Neural cell (in vitro differentiated cells): ENCODE results near the gene PRPH. TPM values are rescaled to one million over a fixed set of nuclear protein-coding genes. Genes with fewer than 3 reads are reported as not detected.

Source experiments
- H2AFZ ChIP-seq: fragments of 200-600, 300-800 bp; sonication (generic), shearing (Covaris generic); 2 replicates; pipeline ENCODE4 v1.6.0; 2014; ENCODE audit warnings: low read depth, mild to moderate bottlenecking, antibody characterized with exemption, low read length, moderate library complexity
- H3F3A ChIP-seq: fragments of 200-600 bp; shearing (Covaris generic); 2 replicates; pipeline ENCODE4 v1.6.1; 2016; ENCODE audit warnings: mild to moderate bottlenecking, moderate library complexity, mixed read lengths, antibody characterized with exemption, low read length; ENCODE audit not compliant: insufficient read depth, poor library complexity, severe bottlenecking
- H3K27ac ChIP-seq: fragments of 200-600, 300-800 bp; sonication (generic), shearing (Covaris generic); 2 replicates; pipeline ENCODE4 v1.5.1; 2014; ENCODE audit warnings: mild to moderate bottlenecking, low read length, moderate library complexity
- H3K27me3 ChIP-seq: fragments of 300-800, 200-600 bp; sonication (generic), shearing (Covaris generic); 2 replicates; pipeline ENCODE4 v1.6.0; 2014; ENCODE audit warnings: mild to moderate bottlenecking, low read depth, low read length, moderate library complexity; ENCODE audit not compliant: insufficient read depth
- H3K36me3 ChIP-seq: fragments of 300-800, 200-600 bp; sonication (generic), shearing (Covaris generic); 2 replicates; pipeline ENCODE4 v1.5.1; 2014; ENCODE audit warnings: mild to moderate bottlenecking, antibody characterized with exemption, low read length, moderate library complexity; ENCODE audit not compliant: insufficient read depth
- H3K4me2 ChIP-seq: fragments of 300-800, 200-600 bp; sonication (generic), shearing (Covaris generic); 2 replicates; pipeline ENCODE4 v1.6.0; 2014; ENCODE audit warnings: mild to moderate bottlenecking, low read length
- H3K4me3 ChIP-seq: fragments of 300-800, 200-600 bp; sonication (generic), shearing (Covaris generic); 2 replicates; pipeline ENCODE4 v1.5.1; 2014; ENCODE audit warnings: mild to moderate bottlenecking, low read length, moderate library complexity
- H3K79me2 ChIP-seq: fragments of 200-600 bp; shearing (Covaris generic); replicated peaks from 2 replicates; pipeline ENCODE4 v1.6.0; 2014; ENCODE audit warnings: mild to moderate bottlenecking, low read length, moderate library complexity; ENCODE audit not compliant: insufficient read depth
- H3K9ac ChIP-seq: fragments of 300-800, 200-600 bp; sonication (generic), shearing (Covaris generic); 2 replicates; pipeline ENCODE4 v1.6.1; 2016; ENCODE audit warnings: mild to moderate bottlenecking, low read length, mixed read lengths
- H3K9me2 ChIP-seq: fragments of 200-600 bp; shearing (Covaris generic); 2 replicates; pipeline ENCODE4 v1.6.1; 2016; ENCODE audit warnings: mild to moderate bottlenecking, low read length, mixed read lengths; ENCODE audit not compliant: insufficient read depth
- H3K9me3 ChIP-seq: fragments of 200-600, 300-800 bp; sonication (generic), shearing (Covaris generic); 2 replicates; pipeline ENCODE4 v1.6.1; 2016; ENCODE audit warnings: mild to moderate bottlenecking, mixed run types, low read length, moderate library complexity, mixed read lengths
- H4K20me1 ChIP-seq: fragments of 200-600 bp; shearing (Covaris generic); 2 replicates; pipeline ENCODE4 v1.6.1; 2016; ENCODE audit warnings: mild to moderate bottlenecking, mixed run types; ENCODE audit not compliant: insufficient read depth
- CTCF ChIP-seq: fragments of 450-650 bp; IDR thresholded peaks from 2 replicates; pipeline ENCODE4 v1.5.1; 2014; ENCODE audit warnings: antibody characterized with exemption, mild to moderate bottlenecking, moderate library complexity; ENCODE audit not compliant: poor library complexity, severe bottlenecking
- EP300 ChIP-seq: fragments of 450-650 bp; conservative IDR thresholded peaks from 2 replicates; pipeline ENCODE4 v1.6.1; 2014; ENCODE audit warnings: antibody characterized with exemption, mild to moderate bottlenecking, moderate library complexity; ENCODE audit not compliant: poor library complexity, severe bottlenecking
- EZH2 ChIP-seq: fragments of 200-600, 300-800 bp; shearing (Covaris generic), sonication (generic); IDR thresholded peaks from 2 replicates; pipeline ENCODE4 v1.6.1; 2014; ENCODE audit warnings: antibody characterized with exemption, low read length, borderline replicate concordance, mild to moderate bottlenecking; ENCODE audit not compliant: insufficient read depth, poor library complexity, severe bottlenecking
- MXI1 ChIP-seq: fragments of 450-650 bp; conservative IDR thresholded peaks from 2 replicates; pipeline ENCODE4 v1.6.1; 2014; ENCODE audit warnings: antibody characterized with exemption, mild to moderate bottlenecking; ENCODE audit not compliant: poor library complexity, severe bottlenecking
- POLR2AphosphoS5 ChIP-seq: IDR thresholded peaks from 2 replicates; pipeline ENCODE4 v1.6.1; 2012
- RAD21 ChIP-seq: fragments of 450-650 bp; conservative IDR thresholded peaks from 2 replicates; pipeline ENCODE4 v1.6.1; 2014; ENCODE audit warnings: antibody characterized with exemption, mild to moderate bottlenecking, moderate library complexity
- REST ChIP-seq: IDR thresholded peaks from 2 replicates; pipeline ENCODE4 v1.6.1; 2012; ENCODE audit warnings: borderline replicate concordance
- SMC3 ChIP-seq: fragments of 450-650 bp; conservative IDR thresholded peaks from 2 replicates; pipeline ENCODE4 v1.6.1; 2014; ENCODE audit warnings: antibody characterized with exemption, mild to moderate bottlenecking, moderate library complexity; ENCODE audit not compliant: poor library complexity
- TAF1 ChIP-seq: IDR thresholded peaks from 2 replicates; pipeline ENCODE4 v1.6.1; 2012; ENCODE audit warnings: low read depth
- polyA plus RNA-seq: library from polyadenylated mRNA; depleted of rRNA; stranded (reverse); fragments of >200 nt; gene quantifications from 2 replicates; pipeline ENCODE4 v1.2.3, GENCODE V29; 2014

Gene PRPH
- polyA plus RNA-seq, 1 donor from 2014 or later = not detected

- Histone ChIP-seq H3K79me2 (no peaks in the 10 kb centered on the region), H3K4me2 (peak within 1 kb of the TSS; percentile 43), H3K27ac (peak within 1 kb of the TSS; percentile 71), H3K27me3 (peaks cover 89% of the 10 kb centered on the region), H3K36me3 (no peaks in the 10 kb centered on the region), H3K9ac (peak within 1 kb of the TSS; percentile 58), H3K9me2 (no peaks in the 10 kb centered on the region), H2AFZ (peak within 1 kb of the TSS; percentile 14), H3F3A (no peaks in the 10 kb centered on the region), H3K9me3 (no peaks in the 10 kb centered on the region), H3K4me3 (peak within 1 kb of the TSS; percentile 69), H4K20me1 (no peaks in the 10 kb centered on the region)
- TF ChIP-seq TAF1 = no peak
- peak; percentile 79 for TF ChIP-seq CTCF
- TF ChIP-seq EP300 = no peak
- no peak for TF ChIP-seq REST
- peak; percentile 32 for TF ChIP-seq POLR2AphosphoS5
- TF ChIP-seq MXI1 = no peak
- TF ChIP-seq SMC3 = peak; percentile 58
- no peak for TF ChIP-seq EZH2
- TF ChIP-seq RAD21 = peak; percentile 53
These were observed 42.0 kb downstream of the PRPH start, which contains the start of gene C1QL4 for GRCh38 chr12:49336645-49337584. TSS of gene C1QL4 (minus strand) at chr12:49337188. CDS start at chr12:49336477, 711 bp downstream.

- Histone ChIP-seq H3F3A (no peaks in the 10 kb centered on the region), H3K9me3 (no peaks in the 10 kb centered on the region), H3K36me3 (no peaks in the 10 kb centered on the region), H3K79me2 (no peaks in the 10 kb centered on the region), H4K20me1 (no peaks in the 10 kb centered on the region), H3K27me3 (peaks cover 92% of the 10 kb centered on the region), H2AFZ (no peak overlapping the region), H3K4me2 (no peak overlapping the region), H3K27ac (peak overlapping the region; percentile 71), H3K9me2 (no peaks in the 10 kb centered on the region), H3K4me3 (peak overlapping the region; percentile 69), H3K9ac (no peak overlapping the region)
- no peak for TF ChIP-seq EZH2
- TF ChIP-seq CTCF = no peak
- no peak for TF ChIP-seq SMC3
- TF ChIP-seq TAF1 = no peak
- TF ChIP-seq EP300 = no peak
- TF ChIP-seq POLR2AphosphoS5 = no peak
These were observed 44.0 kb downstream of the PRPH start for GRCh38 chr12:49338830-49339463.
